Measurements from ENCODE around the gene ATF7IP.
A peak's percentile ranks its signal among the peaks of the same experiment; 100 is the strongest.

The ATF7IP gene

DNA sequence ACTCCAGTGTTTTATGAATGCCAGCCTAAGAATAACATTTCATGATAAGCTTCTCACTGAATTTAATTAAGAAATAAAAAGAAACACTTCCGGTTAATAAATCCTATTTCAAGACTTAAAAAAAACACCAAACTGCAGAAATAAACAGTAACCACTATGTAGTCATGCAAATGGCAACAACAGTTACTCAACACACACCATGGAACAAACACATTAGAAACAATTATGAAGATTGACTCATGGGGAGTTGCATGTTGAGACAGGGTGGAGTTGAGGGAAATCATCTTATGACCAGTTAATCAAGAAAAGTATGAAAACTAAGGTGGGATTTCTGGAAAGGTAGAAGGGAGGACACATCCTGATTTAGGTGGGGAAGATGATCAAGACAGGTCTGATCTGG lies 149.5 kb downstream of the ATF7IP start:
- TF ChIP-seq OVOL3 (tag by site-specific recombination; IDR thresholded peaks at IDR 0.05) (no peak), ZNF350 (tag by site-specific recombination; IDR thresholded peaks at IDR 0.05) (no peak), ZNF416 (tag by site-specific recombination; IDR thresholded peaks at IDR 0.05) (no peak), SETDB1 (IDR thresholded peaks at IDR 0.05; ENCODE audit: insufficient read length, low read length) (no peak), GLIS1 (tag by site-specific recombination; IDR thresholded peaks at IDR 0.05) (no peak), TRIM28 (IDR thresholded peaks at IDR 0.05; ENCODE audit: borderline replicate concordance, low read length) (no peak)
- TF ChIP-seq, protein P1, sequence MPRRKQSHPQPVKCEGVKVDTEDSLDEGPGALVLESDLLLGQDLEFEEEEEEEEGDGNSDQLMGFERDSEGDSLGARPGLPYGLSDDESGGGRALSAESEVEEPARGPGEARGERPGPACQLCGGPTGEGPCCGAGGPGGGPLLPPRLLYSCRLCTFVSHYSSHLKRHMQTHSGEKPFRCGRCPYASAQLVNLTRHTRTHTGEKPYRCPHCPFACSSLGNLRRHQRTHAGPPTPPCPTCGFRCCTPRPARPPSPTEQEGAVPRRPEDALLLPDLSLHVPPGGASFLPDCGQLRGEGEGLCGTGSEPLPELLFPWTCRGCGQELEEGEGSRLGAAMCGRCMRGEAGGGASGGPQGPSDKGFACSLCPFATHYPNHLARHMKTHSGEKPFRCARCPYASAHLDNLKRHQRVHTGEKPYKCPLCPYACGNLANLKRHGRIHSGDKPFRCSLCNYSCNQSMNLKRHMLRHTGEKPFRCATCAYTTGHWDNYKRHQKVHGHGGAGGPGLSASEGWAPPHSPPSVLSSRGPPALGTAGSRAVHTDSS (tag by site-specific recombination; IDR thresholded peaks at IDR 0.05), result no peak
- H3K4me1 ChIP-seq (ENCODE audit: control insufficient read depth, insufficient read depth, low read length), result no peaks in the 10 kb centered on the region
- H3K4me3 ChIP-seq (ENCODE audit: low read depth, low read length), result no peak overlapping the region
- no peaks in the 10 kb centered on the region for H3K36me3 ChIP-seq (ENCODE audit: control insufficient read depth in 2 of 2, insufficient read depth in 1 of 2, low read length in 2 of 2)
- ChIA-PET CTCF (interaction anchor here (0.6 to 3.8 kb wide), 5 partner anchors 27 to 273 kb away, joined by 3 to 27 read pairs (median 4); no protein-coding TSS in a partner anchor), POLR2A (no interaction called here)
- H3K27ac ChIP-seq (ENCODE audit: extremely low read depth, low read depth, low read length), result no peak overlapping the region
- H3K9me3 ChIP-seq (ENCODE audit: control insufficient read depth, insufficient read depth, low read depth, low read length), result no peaks in the 10 kb centered on the region

DNA sequence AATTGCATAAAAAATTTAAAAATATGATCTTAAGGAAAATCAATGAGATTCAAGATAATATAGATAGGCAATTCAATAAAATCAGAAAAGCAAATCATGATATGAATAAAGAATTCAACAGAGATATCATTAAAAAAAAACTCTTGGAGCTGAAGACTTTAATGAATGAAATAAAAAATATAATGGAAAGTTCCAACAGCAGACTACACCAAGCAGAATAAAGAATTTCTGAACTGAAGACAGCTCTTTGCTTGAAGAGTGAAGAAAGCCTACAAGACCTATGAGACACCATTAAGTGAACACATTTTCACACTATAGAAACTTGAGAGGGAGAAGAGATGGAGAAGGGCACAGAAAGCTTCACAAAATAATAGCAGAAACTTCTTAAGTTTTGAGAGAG lies 156.3 kb downstream of the ATF7IP start:
- Histone ChIP-seq H3K27ac (ENCODE audit: extremely low read depth, low read depth, low read length) (no peak overlapping the region), H3K9me3 (ENCODE audit: control insufficient read depth, insufficient read depth, low read depth, low read length) (no peaks in the 10 kb centered on the region), H3K4me1 (ENCODE audit: control insufficient read depth, insufficient read depth, low read length) (no peaks in the 10 kb centered on the region), H3K4me3 (ENCODE audit: low read depth, low read length) (no peak overlapping the region), H3K36me3 (ENCODE audit: control insufficient read depth in 2 of 2, insufficient read depth in 1 of 2, low read length in 2 of 2) (no peaks in the 10 kb centered on the region)
- ChIA-PET POLR2A (no interaction called here), CTCF (no interaction called here)
- TF ChIP-seq ZNF174 (tag by site-specific recombination; IDR thresholded peaks at IDR 0.05) (no peak), SETDB1 (IDR thresholded peaks at IDR 0.05; ENCODE audit: insufficient read length, low read length) (peak; percentile 71)
- TF ChIP-seq, protein P2, sequence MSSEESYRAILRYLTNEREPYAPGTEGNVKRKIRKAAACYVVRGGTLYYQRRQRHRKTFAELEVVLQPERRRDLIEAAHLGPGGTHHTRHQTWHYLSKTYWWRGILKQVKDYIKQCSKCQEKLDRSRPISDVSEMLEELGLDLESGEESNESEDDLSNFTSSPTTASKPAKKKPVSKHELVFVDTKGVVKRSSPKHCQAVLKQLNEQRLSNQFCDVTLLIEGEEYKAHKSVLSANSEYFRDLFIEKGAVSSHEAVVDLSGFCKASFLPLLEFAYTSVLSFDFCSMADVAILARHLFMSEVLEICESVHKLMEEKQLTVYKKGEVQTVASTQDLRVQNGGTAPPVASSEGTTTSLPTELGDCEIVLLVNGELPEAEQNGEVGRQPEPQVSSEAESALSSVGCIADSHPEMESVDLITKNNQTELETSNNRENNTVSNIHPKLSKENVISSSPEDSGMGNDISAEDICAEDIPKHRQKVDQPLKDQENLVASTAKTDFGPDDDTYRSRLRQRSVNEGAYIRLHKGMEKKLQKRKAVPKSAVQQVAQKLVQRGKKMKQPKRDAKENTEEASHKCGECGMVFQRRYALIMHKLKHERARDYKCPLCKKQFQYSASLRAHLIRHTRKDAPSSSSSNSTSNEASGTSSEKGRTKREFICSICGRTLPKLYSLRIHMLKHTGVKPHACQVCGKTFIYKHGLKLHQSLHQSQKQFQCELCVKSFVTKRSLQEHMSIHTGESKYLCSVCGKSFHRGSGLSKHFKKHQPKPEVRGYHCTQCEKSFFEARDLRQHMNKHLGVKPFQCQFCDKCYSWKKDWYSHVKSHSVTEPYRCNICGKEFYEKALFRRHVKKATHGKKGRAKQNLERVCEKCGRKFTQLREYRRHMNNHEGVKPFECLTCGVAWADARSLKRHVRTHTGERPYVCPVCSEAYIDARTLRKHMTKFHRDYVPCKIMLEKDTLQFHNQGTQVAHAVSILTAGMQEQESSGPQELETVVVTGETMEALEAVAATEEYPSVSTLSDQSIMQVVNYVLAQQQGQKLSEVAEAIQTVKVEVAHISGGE (tag by site-specific recombination; conservative IDR thresholded peaks at IDR 0.05; ENCODE audit: low read depth), result no peak

DNA sequence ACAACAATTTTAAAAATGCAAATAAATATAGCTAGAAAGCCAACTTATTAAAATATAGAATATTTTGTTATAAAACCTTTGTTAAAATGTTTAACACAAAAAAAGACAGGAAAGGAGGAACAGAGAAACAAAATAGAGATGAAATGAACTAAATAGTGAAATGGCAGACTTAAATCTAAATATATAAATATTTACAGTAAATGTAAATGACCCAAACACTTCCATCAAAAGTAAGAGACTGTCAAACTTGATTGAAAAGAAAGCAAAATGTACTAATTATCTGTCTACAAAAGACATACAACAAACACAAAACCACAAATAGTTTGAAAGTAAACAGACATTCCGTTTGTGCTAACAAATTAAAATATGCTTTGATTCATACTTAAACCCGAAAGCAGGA lies 160.5 kb downstream of the ATF7IP start:
- H3K4me3 ChIP-seq (ENCODE audit: low read depth, low read length), result no peak overlapping the region
- ChIA-PET POLR2A (no interaction called here), CTCF (no interaction called here)
- no peaks in the 10 kb centered on the region for H3K36me3 ChIP-seq (ENCODE audit: control insufficient read depth in 2 of 2, insufficient read depth in 1 of 2, low read length in 2 of 2)
- no peak for TF ChIP-seq ZNF175 (tag by site-specific recombination; IDR thresholded peaks at IDR 0.05)
- no peak for TF ChIP-seq ZFP69B (tag by site-specific recombination; IDR thresholded peaks at IDR 0.05)
- TF ChIP-seq, protein P3, sequence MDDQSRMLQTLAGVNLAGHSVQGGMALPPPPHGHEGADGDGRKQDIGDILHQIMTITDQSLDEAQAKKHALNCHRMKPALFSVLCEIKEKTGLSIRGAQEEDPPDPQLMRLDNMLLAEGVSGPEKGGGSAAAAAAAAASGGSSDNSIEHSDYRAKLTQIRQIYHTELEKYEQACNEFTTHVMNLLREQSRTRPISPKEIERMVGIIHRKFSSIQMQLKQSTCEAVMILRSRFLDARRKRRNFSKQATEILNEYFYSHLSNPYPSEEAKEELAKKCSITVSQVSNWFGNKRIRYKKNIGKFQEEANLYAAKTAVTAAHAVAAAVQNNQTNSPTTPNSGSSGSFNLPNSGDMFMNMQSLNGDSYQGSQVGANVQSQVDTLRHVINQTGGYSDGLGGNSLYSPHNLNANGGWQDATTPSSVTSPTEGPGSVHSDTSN (CRISPR knock-in tag; IDR thresholded peaks at IDR 0.05), result no peak
- TF ChIP-seq, protein P4, sequence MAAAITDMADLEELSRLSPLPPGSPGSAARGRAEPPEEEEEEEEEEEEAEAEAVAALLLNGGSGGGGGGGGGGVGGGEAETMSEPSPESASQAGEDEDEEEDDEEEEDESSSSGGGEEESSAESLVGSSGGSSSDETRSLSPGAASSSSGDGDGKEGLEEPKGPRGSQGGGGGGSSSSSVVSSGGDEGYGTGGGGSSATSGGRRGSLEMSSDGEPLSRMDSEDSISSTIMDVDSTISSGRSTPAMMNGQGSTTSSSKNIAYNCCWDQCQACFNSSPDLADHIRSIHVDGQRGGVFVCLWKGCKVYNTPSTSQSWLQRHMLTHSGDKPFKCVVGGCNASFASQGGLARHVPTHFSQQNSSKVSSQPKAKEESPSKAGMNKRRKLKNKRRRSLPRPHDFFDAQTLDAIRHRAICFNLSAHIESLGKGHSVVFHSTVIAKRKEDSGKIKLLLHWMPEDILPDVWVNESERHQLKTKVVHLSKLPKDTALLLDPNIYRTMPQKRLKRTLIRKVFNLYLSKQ (tag by site-specific recombination; IDR thresholded peaks at IDR 0.05; ENCODE audit: borderline replicate concordance), result no peak
- no peak for TF ChIP-seq ZNF660 (tag by site-specific recombination; IDR thresholded peaks at IDR 0.05)
- no peak for TF ChIP-seq ZNF112 (tag by site-specific recombination; IDR thresholded peaks at IDR 0.05)
- no peak for TF ChIP-seq ZNF138 (tag by site-specific recombination; IDR thresholded peaks at IDR 0.05; ENCODE audit: borderline replicate concordance)
- TF ChIP-seq ZNF701 (tag by site-specific recombination; IDR thresholded peaks at IDR 0.05), result no peak
- TF ChIP-seq ZFP37 (tag by site-specific recombination; IDR thresholded peaks at IDR 0.05), result no peak
- TF ChIP-seq HOXD13 (CRISPR knock-in tag; IDR thresholded peaks at IDR 0.05; ENCODE audit: borderline replicate concordance), result no peak
- TF ChIP-seq ZNF555 (tag by site-specific recombination; conservative IDR thresholded peaks at IDR 0.05), result no peak
- TF ChIP-seq KLF8 (tag by site-specific recombination; IDR thresholded peaks at IDR 0.05), result no peak
- TF ChIP-seq ZNF76 (tag by site-specific recombination; IDR thresholded peaks at IDR 0.05; ENCODE audit: borderline replicate concordance, low read depth), result no peak
- TF ChIP-seq ZBTB48 (tag by site-specific recombination; IDR thresholded peaks at IDR 0.05), result no peak
- TF ChIP-seq ZNF274 (IDR thresholded peaks at IDR 0.05; ENCODE audit: low read length), result no peak
- no peak for TF ChIP-seq ZNF274 (tag by site-specific recombination; IDR thresholded peaks at IDR 0.05; ENCODE audit: borderline replicate concordance)
- no peak overlapping the region for H3K27ac ChIP-seq (ENCODE audit: extremely low read depth, low read depth, low read length)
- no peaks in the 10 kb centered on the region for H3K9me3 ChIP-seq (ENCODE audit: control insufficient read depth, insufficient read depth, low read depth, low read length)
- H3K4me1 ChIP-seq (ENCODE audit: control insufficient read depth, insufficient read depth, low read length), result no peaks in the 10 kb centered on the region
